Measurements from ENCODE around the gene DYSF.

The DYSF gene

DNA sequence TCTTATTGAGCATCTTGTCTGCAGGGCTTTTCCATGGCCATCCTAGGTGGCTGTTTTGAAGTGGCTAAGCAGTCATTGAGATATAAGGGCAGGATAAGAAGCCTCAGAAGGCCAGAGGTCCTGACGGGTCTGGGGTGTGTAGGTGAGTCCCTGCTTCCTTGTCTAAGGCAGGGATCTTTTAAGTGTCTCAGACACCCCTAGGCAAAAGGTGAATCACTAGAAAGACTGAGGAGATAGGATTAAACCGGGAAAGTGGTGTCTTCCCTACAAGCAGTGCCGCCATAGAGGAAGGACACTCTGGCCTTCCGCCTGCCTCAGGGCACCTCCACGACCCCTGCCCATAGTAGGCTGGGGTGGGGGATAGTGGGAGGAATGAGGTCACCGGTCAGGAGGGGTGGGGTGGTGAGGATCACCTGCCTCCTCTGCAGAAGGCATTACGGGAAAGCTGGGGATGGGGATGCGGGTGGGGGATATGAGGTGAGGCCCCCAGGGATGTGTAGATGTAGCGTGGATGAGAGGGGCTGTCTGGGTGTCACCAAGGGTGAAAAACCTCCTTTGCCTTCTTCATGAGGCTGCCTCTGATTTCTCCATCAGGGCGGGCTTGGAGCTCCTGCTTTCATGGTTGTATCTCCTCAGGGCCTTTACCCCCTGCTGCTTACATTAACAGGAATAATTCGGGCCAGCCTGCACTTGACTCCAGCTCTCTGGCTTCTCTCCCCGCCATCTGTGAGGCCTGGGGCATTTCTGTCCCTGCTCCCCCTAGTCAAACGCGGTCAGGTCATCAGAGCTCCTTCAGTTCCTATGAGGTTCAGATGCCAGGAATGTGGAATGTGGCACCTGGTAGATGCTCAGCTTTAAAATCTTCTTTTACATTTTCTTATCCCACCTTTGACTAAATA is 244.0 kb downstream of the DYSF start:
- DNase-seq (ENCODE audit: extremely low read depth in 1 of 2, low read depth in 1 of 2) = no peak

DNA sequence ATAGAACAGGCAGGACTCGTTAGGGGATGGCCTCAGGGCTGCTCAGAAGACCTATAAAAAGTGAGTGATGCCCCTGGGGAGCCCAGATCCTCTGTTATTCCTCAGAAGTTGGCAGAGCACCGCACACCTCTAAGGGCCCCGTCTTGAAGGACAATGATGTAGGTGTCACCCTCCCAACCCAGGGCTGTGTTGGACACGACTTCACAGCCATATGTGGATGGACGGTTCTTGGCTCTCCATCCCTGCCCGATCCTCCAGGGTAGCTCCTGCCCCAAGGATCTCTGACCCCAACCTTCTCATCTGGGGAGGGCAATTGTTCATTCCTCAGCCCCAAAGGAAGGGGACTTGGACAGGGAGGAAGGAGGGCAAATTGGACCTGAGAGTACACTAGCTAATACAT is 246.1 kb downstream of the DYSF start:
- no peak for DNase-seq (ENCODE audit: extremely low read depth in 1 of 2, low read depth in 1 of 2)

GRCh38 chr2:71700041-71700657 is 246.8 kb downstream of the DYSF start:
- no peak for DNase-seq (ENCODE audit: extremely low read depth in 1 of 2, low read depth in 1 of 2)

GRCh38 chr2:71700658-71701397 is 247.5 kb downstream of the DYSF start:
- DNase-seq (ENCODE audit: extremely low read depth in 1 of 2, low read depth in 1 of 2) = no peak

DNA sequence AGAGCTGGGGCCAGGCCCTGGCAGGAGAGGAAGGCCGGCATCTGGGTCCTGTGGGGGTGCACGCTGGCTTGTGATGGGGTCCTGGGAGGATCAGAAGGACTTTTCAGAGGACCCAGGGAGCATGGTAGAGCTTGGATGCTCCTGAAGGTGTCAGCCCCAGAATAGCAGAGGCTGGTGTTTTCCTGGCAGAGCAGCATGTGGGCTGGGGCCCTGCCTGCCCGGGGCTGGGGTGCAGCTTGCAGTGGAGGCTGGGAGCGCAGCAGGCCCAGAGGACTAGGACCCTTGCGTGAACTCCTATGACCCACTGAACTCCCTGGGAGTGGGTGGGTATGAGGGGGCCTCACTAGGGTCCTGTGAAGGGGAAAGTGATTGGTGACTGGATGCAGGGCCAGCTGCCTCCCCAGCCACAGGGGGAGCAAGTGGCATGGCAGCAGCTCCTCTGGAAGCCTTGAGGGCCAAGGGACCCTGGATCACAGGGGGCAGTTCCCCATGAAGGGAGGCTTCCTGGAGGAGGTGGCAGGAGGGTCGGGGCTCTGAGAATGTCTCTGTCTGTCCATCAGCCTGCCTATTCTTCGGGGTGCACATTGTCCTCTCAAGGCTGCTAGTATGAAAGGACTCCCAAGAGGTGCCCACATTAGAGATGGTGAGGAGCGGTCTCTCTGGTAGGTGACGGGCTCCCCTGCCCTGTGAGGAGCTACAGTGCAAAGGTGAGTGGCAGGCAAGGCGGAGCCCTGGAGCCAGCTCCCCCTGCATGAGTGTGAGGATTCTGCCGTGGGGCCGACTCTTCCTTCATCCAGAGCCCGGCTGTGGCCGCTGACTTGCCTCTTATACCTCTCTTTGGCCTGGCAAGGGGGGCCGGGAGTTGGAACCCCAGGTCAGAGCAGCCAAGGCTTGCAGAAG is 249.0 kb downstream of the DYSF start:
- DNase-seq (ENCODE audit: extremely low read depth in 1 of 2, low read depth in 1 of 2) = no peak

- DNase-seq (ENCODE audit: extremely low read depth in 1 of 2, low read depth in 1 of 2) = no peak
Observed at GRCh38 chr2:71702971-71703898, 249.9 kb downstream of the DYSF start.

GRCh38 chr2:71704131-71704561 is 250.8 kb downstream of the DYSF start:
- no peak for DNase-seq (ENCODE audit: extremely low read depth in 1 of 2, low read depth in 1 of 2)

DNA sequence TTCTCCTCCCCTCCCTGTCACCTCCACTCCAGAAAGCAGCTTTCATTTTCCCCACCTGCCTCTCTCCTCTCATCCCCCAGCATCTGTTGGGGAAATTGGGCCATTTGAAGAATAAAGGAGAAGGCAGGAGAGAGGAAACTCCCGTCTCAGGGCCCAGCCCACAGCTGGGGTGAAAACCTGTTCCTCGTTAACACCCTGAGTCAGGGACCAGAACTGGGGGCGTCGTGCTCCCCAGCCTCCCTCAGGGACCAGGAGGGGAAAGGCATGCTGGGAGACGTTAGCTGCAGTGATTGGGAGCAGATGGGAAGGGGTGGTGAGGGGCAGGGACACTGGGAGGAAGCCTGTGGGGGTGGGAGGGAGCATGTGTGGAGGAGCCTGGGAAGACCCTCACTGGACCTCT is 251.3 kb downstream of the DYSF start:
- DNase-seq (ENCODE audit: extremely low read depth in 1 of 2, low read depth in 1 of 2) = no peak

GRCh38 chr2:71705171-71705960 is 252.0 kb downstream of the DYSF start:
- no peak for DNase-seq (ENCODE audit: extremely low read depth in 1 of 2, low read depth in 1 of 2)

- no peak for DNase-seq (ENCODE audit: extremely low read depth in 1 of 2, low read depth in 1 of 2)
Observed at GRCh38 chr2:71706121-71706520, 252.8 kb downstream of the DYSF start.

DNA sequence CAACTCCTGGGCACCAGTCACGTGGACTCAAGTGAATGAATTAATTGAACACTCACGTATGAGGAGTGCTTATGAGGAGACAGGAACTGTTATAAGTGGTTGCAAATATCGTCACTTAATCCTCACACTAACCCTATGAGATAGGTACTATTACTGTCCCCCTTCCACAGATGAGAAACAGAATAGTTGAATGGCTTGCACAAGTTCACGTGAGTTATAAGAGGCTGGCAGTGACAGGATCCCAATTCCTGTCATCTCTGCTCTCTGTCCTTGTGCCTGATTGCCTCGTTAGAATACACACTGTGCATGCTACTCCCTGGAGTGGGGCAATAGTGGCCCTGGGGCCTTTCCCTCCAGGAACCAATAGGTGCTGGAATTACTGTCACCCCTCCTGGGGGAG is 253.5 kb downstream of the DYSF start:
- no peak for DNase-seq (ENCODE audit: extremely low read depth in 1 of 2, low read depth in 1 of 2)

DNA sequence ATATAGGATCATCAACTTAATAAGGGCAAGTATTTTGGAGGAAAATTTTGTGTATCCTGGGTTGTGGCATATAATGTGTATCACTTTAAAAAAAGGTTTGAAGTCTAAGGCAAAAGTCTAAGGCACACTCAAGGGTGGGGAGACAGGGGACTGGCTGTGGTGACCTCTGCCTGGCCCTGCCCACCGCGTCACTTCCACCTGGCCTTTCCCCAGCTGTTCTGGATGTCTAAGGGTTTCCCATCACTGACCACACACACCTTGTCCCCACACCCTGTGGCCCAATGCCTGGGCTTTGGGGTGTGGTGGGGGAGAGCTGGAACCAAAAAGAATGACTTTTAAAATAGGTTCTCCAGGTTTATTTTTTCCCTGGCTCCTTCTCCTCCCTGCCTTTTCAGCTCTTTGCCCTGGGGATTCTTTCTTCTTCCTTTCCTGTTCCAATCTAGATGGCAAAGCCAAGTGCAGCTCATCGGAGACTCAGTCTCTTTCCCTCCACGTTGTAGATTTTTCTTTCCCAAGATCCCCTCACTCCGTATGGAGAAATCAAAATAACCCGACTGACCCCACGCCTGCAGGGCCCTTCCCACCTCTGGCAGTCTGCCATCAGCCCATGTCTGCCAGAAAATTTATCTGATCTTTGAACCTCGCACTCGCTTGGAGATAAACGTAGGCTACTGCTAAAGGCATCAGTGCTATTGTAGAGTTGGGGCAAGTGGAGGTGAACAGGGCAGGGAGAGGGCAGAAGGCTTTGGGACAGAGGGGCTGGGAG is 257.2 kb downstream of the DYSF start:
- DNase-seq (ENCODE audit: extremely low read depth in 1 of 2, low read depth in 1 of 2) = no peak

DNA sequence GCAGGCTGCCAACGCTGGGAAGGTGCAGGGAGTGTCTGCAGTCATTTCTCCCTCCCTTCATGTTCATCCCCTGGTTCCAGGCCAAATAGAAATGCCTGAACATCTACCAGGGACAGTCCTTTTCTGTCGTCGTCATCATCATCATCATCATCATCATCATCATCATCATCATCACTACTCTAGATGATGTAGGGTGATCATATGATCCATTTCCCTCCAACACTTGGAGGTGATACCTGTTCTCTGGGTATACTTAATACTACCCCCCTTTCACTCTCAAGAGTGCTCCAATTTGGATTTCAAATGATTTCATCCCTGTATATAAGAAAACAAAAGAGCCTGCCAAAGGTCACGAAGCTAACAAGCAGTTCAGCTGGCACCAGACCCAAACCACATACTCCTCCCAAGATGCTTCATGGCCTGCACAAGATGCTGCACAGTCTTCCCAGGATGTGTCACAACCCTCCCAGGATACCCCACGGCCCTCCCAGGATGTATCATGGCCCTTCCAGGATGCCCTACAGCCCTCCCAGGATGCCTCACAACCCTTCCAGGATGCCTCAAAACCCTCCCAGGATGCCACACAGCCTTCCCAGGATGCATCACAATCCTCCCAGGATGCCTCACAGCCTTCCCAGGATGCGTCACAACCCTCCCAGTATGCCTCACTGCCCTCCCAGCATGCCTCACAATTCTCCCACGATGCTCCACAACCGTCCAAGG is 257.9 kb downstream of the DYSF start:
- DNase-seq (ENCODE audit: extremely low read depth in 1 of 2, low read depth in 1 of 2) = no peak

GRCh38 chr2:71712158-71712818 is 258.9 kb downstream of the DYSF start:
- no peak for DNase-seq (ENCODE audit: extremely low read depth in 1 of 2, low read depth in 1 of 2)

- DNase-seq (ENCODE audit: extremely low read depth in 1 of 2, low read depth in 1 of 2) = no peak
Observed at GRCh38 chr2:71713581-71714580, 260.5 kb downstream of the DYSF start.

All from activated CD8-positive, alpha-beta memory T cell treated with anti-CD3 and anti-CD28 coated beads for 1 hour (primary cell).